ENCODE results near the gene SYF2. TPM values are rescaled to one million over a fixed set of nuclear protein-coding genes. Genes with fewer than 3 reads are reported as not detected.

SYF2 gene
- total and polyA plus RNA-seq, 2 of the 13 experiments (the other 11 are each of a cell fraction or from before 2014, with no cell fraction given), result 17.8 to 34.1 TPM

GRCh38 chr1:25232027-25232865 lies at the start of gene SYF2 (continued):
- TF ChIP-seq ZNF639 (CRISPR knock-in tag; conservative IDR thresholded peaks at IDR 0.05) (peak; percentile 66; the same call in 1 of the 2 replicates), ZBTB8A (CRISPR knock-in tag; IDR thresholded peaks at IDR 0.05; ENCODE audit: borderline replicate concordance, low read depth) (no peak), ZNF292 (CRISPR knock-in tag; IDR thresholded peaks at IDR 0.05; ENCODE audit: borderline replicate concordance, low read depth) (no peak), DRAP1 (CRISPR knock-in tag; IDR thresholded peaks at IDR 0.05) (peak; percentile 79), ZEB1 (IDR thresholded peaks at IDR 0.05; ENCODE audit: insufficient replicate concordance, low read depth) (peak; percentile 25), ZNF3 (CRISPR knock-in tag; IDR thresholded peaks at IDR 0.05) (no peak), RELA (CRISPR knock-in tag; IDR thresholded peaks at IDR 0.05) (no peak), ZNF329 (CRISPR knock-in tag; IDR thresholded peaks at IDR 0.05; ENCODE audit: low read depth) (no peak), SNAPC4 (CRISPR knock-in tag; IDR thresholded peaks at IDR 0.05) (no peak), ZFP82 (CRISPR knock-in tag; IDR thresholded peaks at IDR 0.05; ENCODE audit: borderline replicate concordance) (no peak), ZNF451 (CRISPR knock-in tag; IDR thresholded peaks at IDR 0.05) (peak; percentile 84; the same call in 1 of the 2 replicates), RFX3 (CRISPR knock-in tag; IDR thresholded peaks at IDR 0.05) (no peak), HNRNPLL (IDR thresholded peaks at IDR 0.05; ENCODE audit: low read depth, low read length, poor library complexity, severe bottlenecking) (peak; percentile 98), ZNF441 (CRISPR knock-in tag; IDR thresholded peaks at IDR 0.05; ENCODE audit: borderline replicate concordance) (no peak), CBX2 (IDR thresholded peaks at IDR 0.05; ENCODE audit: low read depth, low read length) (no peak), CBX2 (CRISPR knock-in tag; IDR thresholded peaks at IDR 0.05; ENCODE audit: low read depth) (no peak), ISL2 (CRISPR knock-in tag; IDR thresholded peaks at IDR 0.05) (0 out of 2 replicates have a peak, but pooled peaks have one; percentile 41), ZNF382 (CRISPR knock-in tag; IDR thresholded peaks at IDR 0.05; ENCODE audit: borderline replicate concordance) (no peak), HINFP (CRISPR knock-in tag; IDR thresholded peaks at IDR 0.05; ENCODE audit: low read depth) (no peak), ZNF580 (CRISPR knock-in tag; IDR thresholded peaks at IDR 0.05; ENCODE audit: borderline replicate concordance, low read depth) (peak; percentile 24; the same call in 1 of the 2 replicates), KDM5A (IDR thresholded peaks at IDR 0.05; ENCODE audit: borderline replicate concordance, low read length) (peak; percentile 98)

All from HepG2 (cell line).